Upper lobe of right lung (tissue), 1 donor: ENCODE measurements around the gene GATAD2A. TPM values are rescaled to one million over a fixed set of nuclear protein-coding genes. Genes with fewer than 3 reads are reported as not detected.

ENCODE experiments used
- ATAC-seq: fragments of 200-7000 bp; cut with Tn5 transposase; one replicate; pipeline ENCODE4 v1.9.1; 2020; ENCODE audit warnings: mild to moderate bottlenecking, moderate library complexity
- DNase-seq: peaks from one replicate; pipeline ENCODE4 v3.0.0-alpha.2; 2020
- H3K27ac ChIP-seq: fragments of 200-600 bp; one replicate; pipeline ENCODE4 v1.8.0; 2022
- H3K27me3 ChIP-seq: fragments of 200-600 bp; one replicate; pipeline ENCODE4 v1.8.0; 2022; ENCODE audit warnings: mild to moderate bottlenecking
- H3K36me3 ChIP-seq: fragments of 200-600 bp; one replicate; pipeline ENCODE4 v1.8.0; 2022
- H3K4me1 ChIP-seq: fragments of 200-600 bp; one replicate; pipeline ENCODE4 v1.8.0; 2022
- H3K4me3 ChIP-seq: fragments of 200-600 bp; one replicate; pipeline ENCODE4 v1.8.0; 2022; ENCODE audit warnings: mild to moderate bottlenecking
- H3K9me3 ChIP-seq: fragments of 200-600 bp; one replicate; pipeline ENCODE4 v1.8.0; 2022
- intact Hi-C: fragments of 100-400 bp; cut with DNase I; formaldehyde crosslinking; loops from one replicate; pipeline ENCODE4 v1.11.0; 2022
- total RNA-seq: library from RNA; stranded (reverse); fragmentation: NEBNext Ultra II Directional; extraction: Animal tissue kit (Norgen Biotek cat#: 25700); gene quantifications from one replicate; pipeline ENCODE4 v1.2.1, GENCODE V29; 2021
- TF ChIP-seq, protein P1 (sequence below): fragments of 200-600 bp; IDR thresholded peaks from one replicate; pipeline ENCODE4 v1.8.0; 2022; ENCODE audit warnings: antibody characterized with exemption
- donor health status: DM: no; HTN: yes; CAD: no; lungs with severe emphysema.

GATAD2A gene
- total RNA-seq, 1 donor from 2014 or later = 85.8 TPM

DNA sequence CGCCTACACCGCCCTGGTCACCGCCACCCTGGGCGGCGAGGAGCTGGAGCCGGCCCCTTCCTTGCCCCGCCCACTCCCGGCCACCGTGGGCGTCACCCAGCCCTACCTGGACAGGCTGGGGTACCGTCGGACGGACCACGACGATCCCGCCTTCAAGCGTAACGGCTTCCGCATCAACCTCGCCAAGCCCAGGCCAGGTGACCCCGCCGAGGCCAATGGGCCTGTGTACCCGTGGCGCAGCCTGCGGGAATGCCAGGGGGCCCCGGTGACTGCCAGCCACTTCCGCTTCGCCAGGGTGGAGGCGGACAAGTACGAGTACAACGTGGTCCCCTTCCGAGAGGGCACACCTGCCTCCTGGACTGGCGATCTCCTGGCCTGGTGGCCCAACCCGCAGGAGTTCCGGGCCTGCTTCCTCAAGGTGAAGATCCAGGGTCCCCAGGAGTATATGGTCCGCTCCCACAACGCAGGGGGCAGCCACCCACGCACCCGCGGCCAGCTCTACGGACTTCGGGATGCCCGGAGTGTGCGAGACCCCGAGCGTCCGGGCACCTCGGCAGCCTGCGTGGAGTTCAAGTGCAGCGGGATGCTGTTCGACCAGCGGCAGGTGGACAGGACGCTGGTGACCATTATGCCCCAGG lies 139.6 kb downstream of the GATAD2A start:
- intact Hi-C loops = no loop called here
- H3K27me3 ChIP-seq = peaks cover 44% of the 10 kb centered on the region

DNA sequence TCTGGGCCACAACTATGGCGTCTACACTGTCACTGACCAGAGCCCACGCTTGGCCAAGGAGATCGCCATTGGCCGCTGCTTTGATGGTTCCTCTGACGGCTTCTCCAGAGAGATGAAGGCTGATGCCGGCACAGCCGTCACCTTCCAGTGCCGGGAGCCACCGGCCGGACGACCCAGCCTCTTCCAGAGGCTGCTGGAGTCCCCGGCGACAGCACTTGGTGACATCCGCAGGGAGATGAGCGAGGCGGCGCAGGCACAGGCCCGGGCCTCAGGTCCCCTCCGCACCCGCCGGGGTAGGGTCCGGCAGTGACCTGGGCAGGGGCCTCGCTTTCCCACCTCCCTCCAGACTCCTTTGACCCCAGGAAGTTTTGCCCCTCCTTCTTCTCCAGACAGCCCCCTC lies 140.2 kb downstream of the GATAD2A start:
- H3K4me3 ChIP-seq = no peak overlapping the region
- no peaks in the 10 kb centered on the region for H3K9me3 ChIP-seq
- H3K27ac ChIP-seq = no peak overlapping the region
- DNase-seq = no peak
- TF ChIP-seq, protein P1, sequence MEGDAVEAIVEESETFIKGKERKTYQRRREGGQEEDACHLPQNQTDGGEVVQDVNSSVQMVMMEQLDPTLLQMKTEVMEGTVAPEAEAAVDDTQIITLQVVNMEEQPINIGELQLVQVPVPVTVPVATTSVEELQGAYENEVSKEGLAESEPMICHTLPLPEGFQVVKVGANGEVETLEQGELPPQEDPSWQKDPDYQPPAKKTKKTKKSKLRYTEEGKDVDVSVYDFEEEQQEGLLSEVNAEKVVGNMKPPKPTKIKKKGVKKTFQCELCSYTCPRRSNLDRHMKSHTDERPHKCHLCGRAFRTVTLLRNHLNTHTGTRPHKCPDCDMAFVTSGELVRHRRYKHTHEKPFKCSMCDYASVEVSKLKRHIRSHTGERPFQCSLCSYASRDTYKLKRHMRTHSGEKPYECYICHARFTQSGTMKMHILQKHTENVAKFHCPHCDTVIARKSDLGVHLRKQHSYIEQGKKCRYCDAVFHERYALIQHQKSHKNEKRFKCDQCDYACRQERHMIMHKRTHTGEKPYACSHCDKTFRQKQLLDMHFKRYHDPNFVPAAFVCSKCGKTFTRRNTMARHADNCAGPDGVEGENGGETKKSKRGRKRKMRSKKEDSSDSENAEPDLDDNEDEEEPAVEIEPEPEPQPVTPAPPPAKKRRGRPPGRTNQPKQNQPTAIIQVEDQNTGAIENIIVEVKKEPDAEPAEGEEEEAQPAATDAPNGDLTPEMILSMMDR = no peak
- intact Hi-C loops = no loop called here
- no peaks in the 10 kb centered on the region for H3K36me3 ChIP-seq
- ATAC-seq = no peak
- H3K4me1 ChIP-seq = no peaks in the 10 kb centered on the region
- peaks cover 38% of the 10 kb centered on the region for H3K27me3 ChIP-seq

More for the DNA sequence above, 139.6 kb downstream of the GATAD2A start:
- H3K4me3 ChIP-seq = no peak overlapping the region
- H3K4me1 ChIP-seq = no peaks in the 10 kb centered on the region
- no peaks in the 10 kb centered on the region for H3K9me3 ChIP-seq
- DNase-seq (no peak), ATAC-seq (no peak)
- H3K36me3 ChIP-seq = no peaks in the 10 kb centered on the region
- TF ChIP-seq, protein P1 = no peak
- no peak overlapping the region for H3K27ac ChIP-seq

DNA sequence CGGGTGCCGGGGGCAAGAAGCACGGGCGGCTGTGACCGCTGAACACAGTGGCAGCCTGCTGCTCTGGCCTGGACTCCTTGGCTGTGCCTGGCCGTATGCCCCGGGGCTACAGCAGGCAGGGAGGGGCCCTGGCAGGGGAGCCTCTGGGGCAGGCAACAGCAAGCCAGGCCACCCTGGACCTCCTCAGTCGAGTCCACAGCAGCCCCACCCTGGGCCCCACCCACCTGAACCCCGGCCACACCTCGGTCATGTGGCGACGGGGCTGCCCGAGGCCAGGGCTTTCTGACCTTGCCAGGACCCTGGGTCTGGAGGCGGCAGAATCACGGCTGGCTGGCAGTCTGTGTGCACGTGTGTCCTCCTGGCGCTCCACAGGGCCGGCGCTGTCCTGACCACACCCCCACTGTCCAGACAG lies 141.3 kb downstream of the GATAD2A start:
- intact Hi-C loops = no loop called here
- Histone ChIP-seq H3K9me3 (no peaks in the 10 kb centered on the region), H3K4me1 (no peaks in the 10 kb centered on the region), H3K36me3 (no peaks in the 10 kb centered on the region), H3K27ac (no peak overlapping the region), H3K4me3 (no peak overlapping the region), H3K27me3 (peaks cover 27% of the 10 kb centered on the region)
- TF ChIP-seq, protein P1 = no peak
- no peak for DNase-seq
- no peak for ATAC-seq

DNA sequence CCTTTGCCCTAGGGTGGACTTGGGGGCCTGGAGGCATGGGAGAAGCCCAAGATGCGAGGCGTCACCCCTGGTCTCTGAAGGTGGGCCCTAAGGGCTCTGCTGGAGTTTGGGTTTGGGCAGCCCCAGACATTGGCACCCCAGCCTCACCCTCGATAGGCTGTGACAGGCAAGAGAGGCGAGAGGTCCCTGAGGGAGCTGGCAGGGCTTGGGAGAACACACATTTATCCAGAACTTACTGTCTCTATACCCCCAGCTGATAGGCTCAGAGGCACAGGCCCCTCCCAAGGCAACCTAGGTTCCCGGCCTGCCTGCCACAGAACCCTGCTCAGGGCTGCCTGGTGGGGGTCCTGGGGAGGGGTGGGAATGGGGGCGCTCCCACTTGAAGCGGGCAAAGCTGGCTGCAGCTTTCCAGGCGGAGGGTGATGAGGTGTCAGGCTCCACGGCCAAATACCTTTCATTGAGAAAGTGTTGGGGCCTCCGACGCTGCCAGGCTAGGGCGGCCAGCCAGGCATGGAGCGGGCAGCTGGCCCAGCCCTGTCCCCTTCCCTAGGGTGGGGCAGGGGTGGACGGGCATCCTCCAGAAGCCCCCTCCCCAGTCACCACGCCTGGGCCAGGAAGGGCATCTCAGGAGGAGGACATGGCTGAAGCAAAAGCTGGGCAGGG lies 142.3 kb downstream of the GATAD2A start:
- TF ChIP-seq, protein P1 = no peak
- Histone ChIP-seq H3K27ac (no peak overlapping the region), H3K4me1 (no peaks in the 10 kb centered on the region), H3K36me3 (no peaks in the 10 kb centered on the region), H3K9me3 (no peaks in the 10 kb centered on the region), H3K4me3 (no peak overlapping the region), H3K27me3 (peaks cover 17% of the 10 kb centered on the region)
- no peak for DNase-seq
- no peak for ATAC-seq
- intact Hi-C loops = no loop called here

DNA sequence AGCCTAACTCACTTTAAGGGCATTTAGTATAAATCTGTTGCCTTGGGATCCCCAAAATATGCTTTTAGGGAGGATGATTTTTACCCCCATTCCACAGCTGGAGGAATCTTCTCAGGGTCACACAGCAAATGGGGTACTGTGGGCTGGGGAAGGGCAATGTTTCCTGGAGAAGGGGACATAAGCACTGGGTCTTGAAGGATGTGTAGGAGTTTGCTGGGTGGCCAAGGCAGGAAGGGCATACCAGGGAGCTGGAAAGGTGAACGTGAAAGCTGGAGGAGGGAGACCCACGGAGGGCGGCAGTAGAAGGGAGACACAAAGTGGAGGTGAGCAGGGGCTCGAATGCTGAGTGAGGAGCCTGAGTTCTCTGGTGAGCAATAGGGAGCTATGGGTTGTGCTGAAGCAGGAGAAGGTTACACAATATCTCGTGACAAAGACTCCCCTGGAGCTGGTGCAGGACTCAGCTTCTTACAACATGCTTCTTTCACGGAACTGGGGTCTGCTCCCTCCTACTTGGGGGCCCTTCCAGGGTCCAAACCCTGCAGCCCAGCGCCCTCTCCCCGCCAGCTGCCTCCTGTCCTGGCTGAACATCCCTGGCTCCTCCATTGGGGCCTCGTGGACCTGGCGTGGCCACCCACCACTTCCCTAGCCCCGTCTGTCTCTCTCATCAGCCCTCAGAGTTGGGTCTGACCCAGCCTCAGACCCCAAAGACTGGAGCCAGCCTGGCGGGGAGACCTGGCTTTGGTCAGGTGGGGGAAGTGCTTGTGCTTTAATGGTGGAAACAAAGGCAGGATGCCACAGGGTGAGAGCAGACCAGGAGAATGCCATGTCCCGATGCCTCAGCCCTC lies 143.7 kb downstream of the GATAD2A start:
- ATAC-seq (no peak), DNase-seq (no peak)
- TF ChIP-seq, protein P1 = no peak
- Histone ChIP-seq H3K9me3 (no peaks in the 10 kb centered on the region), H3K27ac (no peak overlapping the region), H3K27me3 (peaks cover 16% of the 10 kb centered on the region), H3K4me1 (no peaks in the 10 kb centered on the region), H3K36me3 (no peaks in the 10 kb centered on the region), H3K4me3 (no peak overlapping the region)
- intact Hi-C loops = no loop called here
